Measurements from ENCODE around the gene CDKAL1.

Gene CDKAL1

DNA sequence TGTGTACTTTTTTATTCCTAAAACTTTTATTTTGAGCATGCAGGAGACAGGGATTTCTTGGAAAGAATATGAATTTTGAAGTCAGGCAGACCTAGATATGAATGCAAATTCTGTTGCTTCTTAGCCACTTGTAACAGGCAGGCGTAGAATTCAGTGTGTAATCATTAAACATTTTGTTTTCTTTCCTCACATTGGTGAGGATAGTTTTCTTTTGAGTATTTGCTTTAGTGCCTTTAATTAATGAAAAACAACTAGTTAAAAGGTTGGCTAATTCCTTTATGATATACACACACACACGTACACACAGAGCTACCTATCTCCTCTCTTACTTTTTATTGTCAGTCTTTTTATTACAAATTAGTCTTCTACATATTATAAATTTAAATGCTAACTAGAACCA, 342.3 kb downstream of the CDKAL1 start:
- no peak for DNase-seq (ENCODE audit: low read depth, low spot score)

DNA sequence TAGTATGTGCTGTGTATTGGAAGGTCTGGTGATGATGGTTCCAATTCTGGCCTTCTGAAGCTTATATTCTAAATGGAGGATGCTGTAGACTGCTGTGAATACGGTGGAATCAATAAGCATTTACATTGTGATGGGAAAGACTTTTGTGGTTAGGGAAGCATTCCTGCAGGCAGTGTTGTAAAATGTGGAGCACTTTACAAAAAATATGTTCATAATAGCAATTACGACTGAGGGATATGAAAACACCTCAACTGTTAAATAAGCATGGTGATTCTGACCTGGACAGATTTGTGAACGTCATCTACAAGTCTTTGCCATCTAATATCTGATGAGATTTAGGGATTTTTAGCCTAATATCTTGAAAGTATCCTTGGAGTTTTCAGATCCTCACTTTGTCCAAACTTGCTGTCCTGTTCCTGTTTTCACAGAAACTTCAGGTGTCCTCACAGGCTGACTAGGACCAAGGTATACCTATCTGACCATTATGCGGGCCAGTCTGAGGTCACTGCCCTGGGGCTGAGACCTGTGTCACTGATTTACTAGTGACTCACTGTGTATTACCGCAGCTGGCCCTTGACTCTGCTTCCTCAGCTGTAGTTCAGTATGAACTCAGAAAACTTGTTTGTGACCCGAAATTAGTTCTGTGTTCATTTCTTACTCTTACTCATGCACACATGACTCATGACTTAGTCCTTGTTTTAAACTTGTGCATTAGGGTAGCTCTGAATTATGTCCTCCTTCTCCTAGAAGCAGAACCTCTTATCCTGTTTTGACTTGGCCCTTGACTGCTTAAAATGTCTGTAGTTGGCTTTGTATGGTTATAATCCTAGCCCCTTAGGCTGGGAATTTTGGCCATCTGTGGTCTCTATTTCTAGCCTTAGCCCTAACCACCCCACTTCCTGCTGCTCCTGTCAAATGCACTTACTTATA, 343.0 kb downstream of the CDKAL1 start:
- no peak for DNase-seq (ENCODE audit: low read depth, low spot score)

DNA sequence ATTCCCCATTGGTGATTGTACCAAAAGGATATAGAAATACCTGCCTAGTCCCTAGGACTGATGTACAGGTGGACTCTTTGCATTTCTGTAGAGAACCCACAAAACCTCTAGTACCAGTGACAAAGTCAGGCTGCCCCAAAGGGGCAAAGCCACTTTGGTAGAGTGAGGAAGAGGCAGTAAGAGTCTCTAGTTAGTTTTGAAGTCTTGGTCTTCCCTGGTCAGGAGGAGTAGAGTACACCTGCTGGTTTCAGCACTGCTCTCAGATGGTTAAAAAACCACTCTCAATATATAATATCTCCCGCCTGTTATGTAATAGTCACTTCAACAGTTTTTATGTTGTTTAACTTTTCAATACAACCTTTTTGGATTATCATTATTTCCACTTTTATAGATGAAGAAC, 344.9 kb downstream of the CDKAL1 start:
- no peak for DNase-seq (ENCODE audit: low read depth, low spot score)

DNA sequence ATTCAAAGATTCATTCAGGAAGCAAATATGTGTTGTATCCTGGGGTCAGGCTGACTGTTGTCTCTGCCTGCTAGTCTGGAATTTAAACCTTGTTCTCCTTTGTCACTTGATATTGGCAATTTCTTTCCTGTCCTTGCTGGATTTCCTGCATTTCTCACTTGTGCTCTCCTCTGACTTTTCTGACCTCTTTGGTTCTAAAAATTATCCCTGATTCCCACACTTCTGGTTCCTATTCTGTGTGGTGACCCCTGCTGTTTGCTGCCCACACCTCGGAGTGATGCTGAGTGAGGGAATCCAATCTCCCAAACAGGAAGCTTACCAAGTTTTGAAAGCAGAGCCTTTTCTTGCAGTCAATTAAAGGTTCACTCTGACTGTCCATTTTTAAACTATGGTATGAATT, 345.3 kb downstream of the CDKAL1 start:
- DNase-seq (ENCODE audit: low read depth, low spot score) = no peak

DNA sequence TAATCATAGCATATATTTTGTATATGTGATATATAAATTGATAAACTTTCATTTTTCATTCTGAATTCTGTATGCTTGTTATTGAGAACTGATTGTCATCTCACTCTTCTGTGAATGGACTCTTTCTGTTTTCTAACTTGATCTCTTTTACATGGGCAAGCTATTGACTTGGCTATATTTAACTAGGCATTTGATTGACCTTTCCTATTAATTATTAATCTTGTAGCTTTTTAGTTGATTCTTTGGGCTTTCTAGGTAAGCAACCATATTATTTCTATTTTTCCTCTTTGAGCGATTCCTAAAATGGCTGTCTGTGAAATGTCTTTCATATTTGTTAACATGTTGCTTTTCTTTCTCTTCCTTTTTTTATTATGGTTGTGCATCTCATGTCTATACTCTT, 347.1 kb downstream of the CDKAL1 start:
- DNase-seq (ENCODE audit: low read depth, low spot score) = no peak

DNA sequence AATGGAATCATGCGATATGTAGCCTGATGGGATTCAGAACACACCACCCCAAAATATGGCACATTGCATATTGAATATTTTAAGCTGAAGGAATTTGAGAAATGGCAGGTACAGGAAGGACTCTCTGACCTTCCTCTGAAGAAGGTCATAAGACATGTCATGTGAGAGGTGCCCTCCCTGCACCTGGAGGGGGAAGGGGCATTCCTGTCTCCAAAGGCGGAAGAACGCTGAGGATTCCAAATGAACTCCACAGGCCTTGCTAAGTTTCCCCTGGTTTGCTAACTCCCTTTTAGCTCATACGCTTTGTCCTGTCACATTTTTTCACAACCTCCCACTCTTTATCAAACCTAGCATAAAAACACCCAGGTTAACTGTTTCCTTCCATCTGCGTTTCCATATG, 347.8 kb downstream of the CDKAL1 start:
- no peak for DNase-seq (ENCODE audit: low read depth, low spot score)

DNA sequence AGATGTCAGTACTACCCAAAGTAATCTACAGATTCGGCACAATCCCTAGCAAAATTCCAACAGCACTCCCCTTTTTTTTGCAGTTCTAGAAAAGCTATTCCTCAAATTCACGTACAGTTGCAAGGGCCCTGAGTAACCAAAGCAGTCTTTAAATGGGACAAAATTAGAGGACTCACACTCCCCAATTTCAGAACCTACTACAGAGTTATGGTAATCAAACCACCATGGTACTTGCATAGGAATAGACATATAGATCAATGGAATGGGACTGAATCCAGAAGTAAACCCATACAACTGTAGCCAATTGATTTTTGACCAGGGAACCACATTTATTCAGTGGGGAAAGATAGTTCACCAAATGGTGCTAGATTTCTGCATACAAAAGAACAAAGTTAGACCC, 350.8 kb downstream of the CDKAL1 start:
- DNase-seq (ENCODE audit: low read depth, low spot score) = no peak

DNA sequence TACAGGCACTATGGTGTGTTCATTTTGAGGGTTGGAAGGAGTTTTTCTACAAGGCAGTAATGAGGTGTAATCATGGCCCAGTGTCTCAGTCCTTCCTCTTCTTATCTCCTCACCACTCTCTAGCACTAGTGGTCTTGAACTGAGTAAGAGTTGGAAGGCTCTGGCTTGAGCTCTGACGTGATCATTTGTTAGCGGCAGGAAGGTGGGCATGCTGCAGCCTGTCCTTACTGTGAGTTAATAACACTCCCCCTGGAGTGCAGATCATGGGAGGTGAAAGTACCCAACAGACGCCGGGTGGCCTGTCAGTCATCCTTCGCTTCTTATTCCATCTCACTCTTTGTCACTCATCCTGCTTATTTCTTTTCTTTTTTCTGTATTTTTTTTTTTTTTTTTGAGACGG, 356.9 kb downstream of the CDKAL1 start:
- no peak for DNase-seq (ENCODE audit: low read depth, low spot score)

DNA sequence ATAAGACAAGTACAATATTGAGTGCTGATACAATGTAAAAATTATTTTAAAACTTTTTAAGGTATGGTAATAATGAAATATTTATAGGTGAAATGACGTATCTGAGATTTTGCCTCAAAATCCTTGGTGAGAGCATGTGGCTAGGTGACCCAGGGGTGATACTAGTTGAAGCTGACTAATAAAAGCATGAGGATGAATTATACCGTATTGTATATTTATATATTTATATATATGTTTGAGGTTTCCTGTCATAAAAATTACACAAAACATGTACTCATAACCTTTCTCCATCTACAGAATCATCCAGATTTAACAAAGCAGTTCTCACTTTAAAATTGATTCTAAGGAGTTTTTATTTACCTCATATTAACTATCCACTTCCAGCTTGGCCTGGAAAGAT, 358.1 kb downstream of the CDKAL1 start:
- no peak for DNase-seq (ENCODE audit: low read depth, low spot score)

DNA sequence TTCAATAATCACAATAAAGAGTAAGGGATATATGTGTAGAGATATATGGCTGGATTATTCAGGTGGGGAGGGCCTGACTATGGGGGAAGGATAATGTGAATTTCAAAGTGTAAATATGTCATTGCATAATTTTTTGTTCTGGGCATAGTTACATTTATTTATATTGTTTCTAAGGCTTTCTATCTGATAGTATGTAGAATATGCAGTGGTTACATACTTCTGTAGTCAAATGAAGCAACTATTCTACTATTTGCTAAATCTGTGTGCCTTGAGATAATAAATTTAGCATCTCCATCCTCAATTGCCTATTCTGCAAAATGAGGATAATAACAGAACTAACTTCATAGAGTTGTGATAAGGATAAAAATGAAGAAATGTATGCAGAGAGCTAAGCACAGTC, 359.2 kb downstream of the CDKAL1 start:
- DNase-seq (ENCODE audit: low read depth, low spot score) = no peak

DNA sequence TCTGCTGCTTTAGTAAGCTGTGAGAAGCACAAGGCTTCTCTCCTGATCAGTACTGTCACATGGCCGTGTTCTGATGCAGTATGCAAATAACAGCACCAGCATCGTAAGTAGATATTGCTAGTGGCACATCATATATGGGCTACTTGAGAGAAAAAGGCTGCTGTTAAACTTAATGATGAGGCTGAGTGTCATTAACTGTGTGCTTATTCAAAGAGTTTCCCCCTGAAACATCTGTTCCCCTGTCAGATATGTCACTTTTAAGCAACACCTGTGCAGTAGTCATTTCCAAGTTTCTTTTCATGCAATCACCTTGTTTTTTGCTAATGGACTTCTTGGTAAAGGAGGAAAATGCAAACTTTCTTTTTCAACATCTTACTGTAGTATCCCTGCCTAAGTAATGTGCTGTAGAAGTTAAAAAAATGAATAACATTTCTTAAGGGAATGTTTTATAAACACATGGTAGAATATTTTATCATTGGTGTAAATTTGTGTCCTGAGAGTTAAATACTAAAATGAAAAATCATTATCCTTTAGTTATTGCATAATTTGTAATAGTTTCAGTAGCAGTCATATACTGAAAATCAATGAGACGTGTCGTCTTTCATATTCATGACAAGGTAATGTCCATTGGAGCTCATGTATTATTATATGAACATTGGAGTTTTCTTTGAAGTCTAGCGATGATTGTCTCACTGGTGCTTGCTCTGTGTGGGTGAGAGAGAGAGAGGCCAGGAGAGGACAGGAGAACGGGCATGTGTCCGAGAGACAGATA, 366.3 kb downstream of the CDKAL1 start:
- DNase-seq (ENCODE audit: low read depth, low spot score) = no peak

DNA sequence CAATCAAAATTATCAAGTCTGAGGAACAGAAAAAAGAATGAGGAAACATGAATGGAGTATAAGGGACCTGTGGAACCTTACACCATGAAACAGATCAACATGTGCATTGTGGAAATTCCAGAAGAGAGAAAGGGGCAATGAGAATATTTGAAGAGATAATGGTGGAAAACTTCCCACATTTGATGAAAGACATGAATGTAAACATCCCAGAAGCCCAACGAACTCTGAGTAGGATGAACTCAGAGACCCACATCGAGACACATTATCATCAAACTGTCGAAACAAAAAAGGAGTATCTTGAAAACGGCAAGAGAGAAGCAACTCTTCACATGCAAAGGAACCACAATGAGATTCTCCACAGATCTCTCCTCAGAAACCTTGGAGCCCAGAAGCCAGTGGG, 371.1 kb downstream of the CDKAL1 start:
- DNase-seq (ENCODE audit: low read depth, low spot score) = no peak

DNA sequence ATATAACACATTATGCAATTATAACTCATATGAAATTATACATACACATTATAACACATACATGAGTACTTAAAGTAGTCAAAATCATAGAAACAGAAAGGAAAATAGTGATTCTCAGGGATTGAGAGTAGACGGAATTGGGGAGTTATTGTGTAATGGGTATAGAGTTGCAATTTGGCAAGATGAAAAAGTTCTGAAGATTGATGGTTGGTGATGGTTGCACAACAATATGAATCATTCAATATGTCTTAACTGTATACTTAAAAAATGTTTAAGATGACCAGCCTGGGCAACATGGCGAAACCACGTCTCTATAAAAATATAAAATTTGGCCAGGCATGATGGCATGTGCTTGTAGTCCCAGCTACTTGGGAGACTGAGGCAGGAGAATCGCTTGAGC, 372.7 kb downstream of the CDKAL1 start:
- DNase-seq (ENCODE audit: low read depth, low spot score) = no peak

DNA sequence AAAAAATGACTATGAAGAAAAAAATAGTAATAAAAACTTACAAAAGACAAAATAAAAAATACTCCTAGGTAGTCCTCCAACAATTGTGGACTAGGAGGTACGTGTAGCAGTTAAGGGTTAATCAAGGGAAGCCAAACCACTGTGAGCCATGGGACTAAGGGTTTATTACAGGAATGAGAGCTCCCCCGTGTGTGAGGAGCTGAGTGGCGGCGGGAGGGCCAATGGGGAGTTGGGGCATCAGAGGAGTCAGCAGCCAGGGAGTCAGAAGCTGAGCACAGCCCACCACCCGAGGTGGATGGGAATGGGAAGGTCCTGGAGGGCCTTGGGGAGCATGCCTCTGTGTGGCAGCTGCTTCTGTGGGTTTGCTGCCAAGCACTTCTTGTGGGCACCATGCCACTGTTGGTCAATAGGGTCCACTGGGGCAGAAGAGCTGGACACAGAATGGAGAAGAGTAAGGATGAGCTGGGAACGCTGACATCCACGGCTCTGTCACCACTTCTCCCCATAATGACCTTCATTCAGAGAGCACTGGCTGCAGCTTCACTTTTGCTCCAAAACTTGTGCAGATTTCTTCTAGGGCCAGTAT, 373.3 kb downstream of the CDKAL1 start:
- no peak for DNase-seq (ENCODE audit: low read depth, low spot score)

DNA sequence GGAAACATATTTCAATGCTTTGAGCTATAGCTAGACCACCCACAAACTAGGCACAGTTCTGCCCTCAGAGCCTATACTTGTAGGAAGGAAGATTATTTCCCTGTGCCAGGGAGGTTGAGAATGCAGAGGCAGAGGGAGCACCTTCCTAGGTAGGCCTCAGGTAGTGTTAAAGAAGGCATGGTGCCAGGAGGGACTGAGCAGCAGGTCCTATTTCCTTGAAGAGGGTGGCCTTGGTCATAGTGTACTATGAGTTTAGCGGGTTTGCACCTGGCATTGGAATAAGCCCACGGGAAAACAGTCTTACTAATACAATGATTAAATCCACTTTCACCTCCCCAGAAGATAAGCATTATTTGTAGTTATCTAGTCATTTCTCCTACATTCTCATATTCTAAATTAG, 375.4 kb downstream of the CDKAL1 start:
- no peak for DNase-seq (ENCODE audit: low read depth, low spot score)

DNA sequence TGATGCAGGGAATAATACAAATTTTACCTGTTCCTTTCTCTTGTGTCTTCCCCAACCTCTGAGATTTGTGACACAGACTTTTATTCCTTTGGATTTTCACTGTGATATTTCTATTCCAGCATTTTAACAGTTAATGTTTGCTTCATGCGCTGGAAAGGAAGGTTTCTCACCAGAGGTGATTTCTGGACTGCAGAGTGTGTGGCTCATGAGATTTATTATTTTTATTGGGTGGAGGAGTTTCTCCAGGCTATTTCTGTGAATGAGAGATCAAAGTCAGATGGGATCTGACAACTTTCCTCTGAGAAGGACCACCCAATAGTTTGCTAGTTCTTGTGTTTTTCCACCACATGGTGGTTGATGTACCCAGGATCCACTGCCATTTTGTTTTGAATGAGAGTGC, 377.5 kb downstream of the CDKAL1 start:
- no peak for DNase-seq (ENCODE audit: low read depth, low spot score)

DNA sequence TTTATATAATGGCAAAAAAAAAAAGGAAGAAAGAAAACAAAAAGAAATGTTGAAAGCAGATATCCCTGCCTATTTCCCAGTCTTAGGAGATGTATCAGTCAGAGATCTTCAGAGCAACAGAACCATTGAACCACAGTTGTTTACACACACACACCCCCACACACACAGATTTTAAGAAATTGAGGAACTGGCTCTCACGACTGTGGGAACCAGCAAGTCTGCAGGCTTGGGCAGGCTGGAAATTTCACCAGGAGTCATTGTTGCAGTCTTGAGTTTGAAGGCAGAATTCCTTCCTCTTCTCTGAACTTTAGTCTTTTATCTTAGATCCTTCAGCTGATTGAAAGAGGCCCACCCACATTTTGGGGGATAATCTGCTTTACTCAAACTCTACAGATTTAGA, 380.9 kb downstream of the CDKAL1 start:
- no peak for DNase-seq (ENCODE audit: low read depth, low spot score)

DNA sequence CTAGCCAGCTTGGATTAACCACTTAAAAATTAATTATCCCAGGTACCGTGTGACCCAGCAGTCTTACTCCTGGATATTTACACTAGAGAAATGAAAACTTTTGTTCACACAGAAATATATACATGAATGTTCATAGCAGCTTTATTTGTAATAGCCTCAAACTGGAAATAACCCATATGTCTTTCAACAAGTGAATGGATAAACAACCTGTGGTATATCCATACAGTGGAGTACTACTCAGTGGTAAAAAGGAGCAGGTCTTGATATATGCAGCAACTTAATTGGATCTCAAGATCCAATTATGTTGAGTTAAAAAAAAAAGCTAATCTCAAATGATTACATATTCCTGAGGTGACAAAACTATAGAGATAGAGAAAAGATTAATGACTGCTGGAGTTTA, 381.4 kb downstream of the CDKAL1 start:
- no peak for DNase-seq (ENCODE audit: low read depth, low spot score)

DNA sequence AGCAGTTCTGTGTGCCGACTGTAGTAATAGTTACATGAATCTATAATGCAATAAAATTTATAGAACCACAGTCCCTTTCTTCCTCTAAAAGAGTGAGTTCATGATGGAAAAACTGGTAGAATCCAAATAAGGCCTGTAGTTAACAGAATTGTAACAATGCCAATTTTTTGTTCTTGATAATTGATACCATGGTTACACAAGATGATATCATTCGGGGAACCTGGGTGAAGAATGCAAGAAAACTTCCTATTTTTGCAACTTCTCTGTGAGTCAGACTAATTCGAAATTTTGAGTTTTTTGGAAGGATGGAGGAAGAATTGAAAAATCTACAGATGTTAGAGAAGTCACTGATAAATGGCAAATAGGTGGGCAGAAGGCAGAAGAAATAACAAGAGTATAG, 381.8 kb downstream of the CDKAL1 start:
- DNase-seq (ENCODE audit: low read depth, low spot score) = no peak

DNA sequence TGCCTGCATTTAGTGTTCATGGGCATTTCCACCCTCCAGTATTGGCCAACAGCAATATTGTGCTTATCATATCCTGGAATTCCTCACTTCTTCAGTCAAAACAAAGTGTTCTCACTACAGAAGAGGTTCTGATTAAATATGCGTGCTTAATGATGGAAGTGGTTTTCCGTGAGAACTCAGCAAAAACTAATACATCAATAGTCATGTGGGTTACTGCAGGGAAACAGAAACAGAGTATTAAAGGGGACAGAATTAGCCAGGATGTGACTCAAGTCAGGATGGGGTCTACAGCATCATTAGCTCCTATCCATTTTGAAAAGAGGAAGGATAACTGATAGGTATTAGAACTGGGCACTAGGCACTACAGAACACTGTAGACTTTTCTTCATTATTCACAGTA, 384.6 kb downstream of the CDKAL1 start:
- no peak for DNase-seq (ENCODE audit: low read depth, low spot score)

DNA sequence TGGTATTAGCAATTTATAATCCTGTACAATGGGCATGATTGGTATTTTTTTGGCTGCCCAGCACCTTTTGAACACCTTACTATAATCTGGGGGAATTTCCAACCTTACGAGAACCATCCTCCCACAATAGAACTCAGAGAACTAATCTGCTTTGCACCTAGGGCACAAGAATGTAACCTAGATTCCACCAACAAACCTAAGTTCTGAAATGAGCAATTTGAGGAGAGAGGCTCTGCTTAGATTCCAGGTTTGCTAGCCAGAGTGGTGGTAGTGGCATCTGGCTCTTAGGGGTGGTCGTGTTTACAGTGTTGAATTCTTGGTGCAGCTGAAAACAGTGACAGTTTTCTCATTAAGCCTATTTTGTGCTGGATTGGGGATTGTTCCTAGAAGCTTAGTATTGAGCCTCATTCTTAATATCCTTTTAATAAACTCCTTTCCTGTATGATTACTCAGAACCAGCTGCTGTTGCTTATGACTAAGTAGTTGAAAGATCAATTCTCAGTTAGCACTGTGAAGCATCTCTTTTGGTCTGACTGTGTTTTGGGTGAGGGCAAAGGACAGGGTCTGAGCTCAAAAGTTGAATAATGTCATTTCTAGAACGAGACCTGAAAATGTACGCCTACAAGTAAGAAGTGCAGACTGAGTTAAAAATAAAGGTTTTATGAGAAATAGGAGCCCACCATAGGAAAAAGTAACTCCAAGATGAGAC, 385.6 kb downstream of the CDKAL1 start:
- DNase-seq (ENCODE audit: low read depth, low spot score) = no peak

DNA sequence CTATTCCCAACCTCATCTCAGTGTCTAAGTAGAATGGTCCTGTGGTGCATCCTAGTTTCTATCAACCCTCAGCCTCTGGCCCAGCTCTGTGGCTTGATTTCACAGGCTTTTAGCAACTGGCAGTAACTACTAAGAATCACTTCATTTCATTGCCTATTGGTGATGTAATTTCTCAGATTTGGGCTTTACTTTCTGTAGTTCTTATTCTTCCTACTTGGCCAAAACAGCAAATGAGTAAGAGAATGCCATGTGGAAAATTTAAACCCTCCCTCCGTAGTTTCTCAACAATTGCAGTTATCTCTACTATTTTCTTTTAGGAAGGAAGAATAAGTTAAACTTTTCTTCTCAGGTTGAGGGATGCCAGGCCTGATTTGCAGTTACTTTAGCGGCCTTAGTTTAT, 387.3 kb downstream of the CDKAL1 start:
- no peak for DNase-seq (ENCODE audit: low read depth, low spot score)
